ENCODE data around the gene KDF1.

KDF1 gene

DNA sequence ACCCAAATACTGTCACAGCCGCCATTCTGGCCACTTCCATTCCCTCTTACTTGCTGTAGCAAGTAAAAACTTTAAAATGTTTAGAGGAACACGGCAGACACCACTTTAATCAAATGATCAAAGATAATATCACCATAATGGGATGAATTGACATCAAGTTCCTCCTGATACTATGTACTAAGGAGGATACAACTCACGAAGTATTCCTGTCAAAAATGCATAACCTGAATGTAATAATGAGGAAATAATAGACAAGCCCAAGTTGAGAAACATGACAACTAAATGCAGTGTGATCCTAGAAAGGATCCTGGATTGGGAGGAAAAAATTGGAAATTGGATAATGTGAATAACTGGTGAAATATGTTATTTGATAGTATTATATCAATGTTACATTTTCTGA lies 3.9 kb downstream of the KDF1 start:
- Histone ChIP-seq H3K36me3 (ENCODE audit: control insufficient read depth in 4 of 4, insufficient read depth in 4 of 4, low read length in 3 of 4) (no peaks in the 10 kb centered on the region), H3K4me1 (ENCODE audit: control extremely low read depth in 1 of 4, control insufficient read depth in 4 of 4, insufficient read depth in 4 of 4, low read length in 3 of 4) (peaks cover 0 to 16% (median 12%) of the 10 kb centered on the region in 4 experiments), H3K27me3 (replicated peaks in 2 of 5; ENCODE audit: control insufficient read depth in 4 of 5, insufficient read depth in 5 of 5, low read length in 4 of 5) (peaks cover 6 to 45% (median 28%) of the 10 kb centered on the region in 5 experiments), H3K27ac (ENCODE audit: insufficient read depth in 1 of 2, low read depth in 1 of 2, low read length in 2 of 2, poor library complexity in 1 of 2, severe bottlenecking in 2 of 2) (no peak overlapping the region), H3K4me3 (ENCODE audit: control insufficient read depth in 1 of 7, extremely low read depth in 1 of 7, insufficient read depth in 4 of 7, low read depth in 2 of 7, low read length in 6 of 7) (no peak overlapping the region), H3K9me3 (ENCODE audit: control extremely low read depth in 1 of 5, control insufficient read depth in 4 of 5, insufficient read depth in 2 of 5, low read depth in 1 of 5, low read length in 4 of 5) (peaks cover 2 to 10% (median 6%) of the 10 kb centered on the region in 5 experiments)
- CTCF ChIA-PET, result interaction anchor here (1.8 kb wide), 1 partner anchor 10 kb away, joined by 5 read pairs; no protein-coding TSS in a partner anchor
- POLR2A ChIA-PET, result no interaction called here
- WGBS (ENCODE audit: insufficient coverage), result 100% methylated on average over 2 of the region's 3 CpGs
- DNase-seq, result no peak

DNA sequence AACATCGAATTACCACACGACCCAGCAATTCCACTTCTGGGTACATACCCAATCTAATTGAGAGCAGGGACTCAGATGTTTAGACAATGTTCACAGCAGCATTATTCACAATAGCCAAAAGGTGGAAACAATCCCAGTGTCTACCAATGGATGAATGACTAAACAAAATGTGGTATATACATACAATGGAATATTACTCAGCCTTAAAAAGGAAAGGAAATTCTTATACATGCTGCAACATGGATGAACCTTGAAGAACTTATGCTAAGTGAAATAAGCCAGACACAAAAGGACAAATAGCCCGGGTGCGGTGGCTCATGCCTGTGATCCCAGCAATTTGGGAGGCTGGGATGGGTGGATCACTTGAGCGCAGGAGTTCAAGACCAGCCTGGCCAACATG lies 6.9 kb downstream of the KDF1 start:
- peaks cover 0 to 17% (median 8%) of the 10 kb centered on the region in 5 experiments for H3K27me3 ChIP-seq (replicated peaks in 2 of 5; ENCODE audit: control insufficient read depth in 4 of 5, insufficient read depth in 5 of 5, low read length in 4 of 5)
- CTCF ChIA-PET, result no interaction called here

DNA sequence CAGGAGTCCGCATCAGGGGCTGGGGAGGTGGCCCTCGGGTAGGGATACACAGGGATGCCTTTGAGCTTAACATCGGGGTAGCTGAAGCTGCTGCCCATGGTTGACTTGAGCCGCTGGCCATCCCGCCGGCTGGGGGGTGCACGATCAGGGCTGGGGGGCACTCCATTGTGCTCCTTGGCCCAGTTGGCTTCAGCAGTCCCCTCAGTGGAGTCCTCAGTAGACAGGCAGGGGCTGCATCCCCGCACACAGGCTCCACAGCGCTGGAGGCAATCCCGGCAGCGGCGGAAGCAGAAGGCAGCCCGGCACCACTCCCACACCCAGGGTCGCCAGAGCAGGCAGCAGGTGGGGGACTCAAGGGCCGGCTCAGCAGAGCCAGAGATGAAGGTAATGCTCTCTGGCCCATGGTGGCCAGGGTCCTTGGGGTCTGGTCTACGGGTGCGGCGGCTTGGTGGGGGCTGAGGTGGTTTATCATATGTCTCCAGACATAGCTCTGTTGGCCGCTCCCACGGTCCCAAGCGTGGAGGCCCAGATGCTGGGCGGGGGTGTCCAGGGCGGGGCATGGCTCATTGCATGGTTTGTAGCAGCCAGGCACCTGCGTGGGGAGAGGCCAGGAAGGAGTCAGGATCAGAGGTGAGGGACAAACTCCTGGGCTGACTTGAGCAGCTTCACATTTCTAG lies 8.3 kb downstream of the KDF1 start:
- Histone ChIP-seq H3K9me3 (ENCODE audit: control extremely low read depth in 1 of 5, control insufficient read depth in 4 of 5, insufficient read depth in 2 of 5, low read depth in 1 of 5, low read length in 4 of 5) (peaks cover 2 to 10% (median 6%) of the 10 kb centered on the region in 5 experiments), H3K27ac (ENCODE audit: insufficient read depth in 1 of 2, low read depth in 1 of 2, low read length in 2 of 2, poor library complexity in 1 of 2, severe bottlenecking in 2 of 2) (no peak overlapping the region), H3K4me1 (ENCODE audit: control extremely low read depth in 1 of 4, control insufficient read depth in 4 of 4, insufficient read depth in 4 of 4, low read length in 3 of 4) (no peaks in the 10 kb centered on the region), H3K36me3 (ENCODE audit: control insufficient read depth in 4 of 4, insufficient read depth in 4 of 4, low read length in 3 of 4) (peaks cover 0 to 3% (median 3%) of the 10 kb centered on the region in 4 experiments), H3K27me3 (replicated peaks in 2 of 5; ENCODE audit: control insufficient read depth in 4 of 5, insufficient read depth in 5 of 5, low read length in 4 of 5) (peaks cover 0 to 7% (median 2%) of the 10 kb centered on the region in 5 experiments), H3K4me3 (ENCODE audit: control insufficient read depth in 1 of 7, extremely low read depth in 1 of 7, insufficient read depth in 4 of 7, low read depth in 2 of 7, low read length in 6 of 7) (no peak overlapping the region)
- POLR2A ChIA-PET, result no interaction called here
- DNase-seq, result no peak
- CTCF ChIA-PET, result interaction anchor here (0.6 kb wide), 1 partner anchor 8 kb away, joined by 3 read pairs; no protein-coding TSS in a partner anchor
- WGBS (ENCODE audit: insufficient coverage), result 93% methylated on average over 19 of the region's 24 CpGs

More for the DNA sequence above, 6.9 kb downstream of the KDF1 start:
- Histone ChIP-seq H3K4me3 (ENCODE audit: control insufficient read depth in 1 of 7, extremely low read depth in 1 of 7, insufficient read depth in 4 of 7, low read depth in 2 of 7, low read length in 6 of 7) (no peak overlapping the region), H3K27ac (ENCODE audit: insufficient read depth in 1 of 2, low read depth in 1 of 2, low read length in 2 of 2, poor library complexity in 1 of 2, severe bottlenecking in 2 of 2) (no peak overlapping the region), H3K9me3 (ENCODE audit: control extremely low read depth in 1 of 5, control insufficient read depth in 4 of 5, insufficient read depth in 2 of 5, low read depth in 1 of 5, low read length in 4 of 5) (peaks cover 2 to 10% (median 6%) of the 10 kb centered on the region in 5 experiments), H3K36me3 (ENCODE audit: control insufficient read depth in 4 of 4, insufficient read depth in 4 of 4, low read length in 3 of 4) (no peaks in the 10 kb centered on the region), H3K4me1 (ENCODE audit: control extremely low read depth in 1 of 4, control insufficient read depth in 4 of 4, insufficient read depth in 4 of 4, low read length in 3 of 4) (no peaks in the 10 kb centered on the region)
- POLR2A ChIA-PET, result no interaction called here
- no peak for DNase-seq
- 100% methylated on average over 4 of the region's 5 CpGs for WGBS (ENCODE audit: insufficient coverage)

DNA sequence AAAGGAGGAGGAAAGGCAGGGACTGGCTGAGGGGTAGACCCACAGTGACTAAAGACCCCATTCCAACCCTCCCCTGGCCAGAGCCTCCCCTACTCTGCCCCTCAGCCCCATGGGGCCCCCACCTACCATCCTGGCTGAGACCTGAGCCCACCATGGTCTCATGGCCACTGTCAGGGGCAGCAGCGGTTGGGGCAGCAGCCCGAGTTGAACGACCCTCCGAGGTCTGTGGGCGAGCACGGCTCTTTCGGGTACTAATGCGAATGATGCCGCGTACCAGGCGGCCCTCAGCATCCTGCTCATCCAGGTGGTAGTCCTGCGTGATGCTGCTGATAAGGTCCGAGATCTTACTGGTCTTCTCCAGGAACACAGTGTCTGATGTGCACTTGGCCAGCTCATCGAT lies 9.1 kb downstream of the KDF1 start:
- peaks cover under 1 to 5% (median 4%) of the 10 kb centered on the region in 5 experiments for H3K9me3 ChIP-seq (ENCODE audit: control extremely low read depth in 1 of 5, control insufficient read depth in 4 of 5, insufficient read depth in 2 of 5, low read depth in 1 of 5, low read length in 4 of 5)
- ChIA-PET CTCF (interaction anchor here (1.1 kb wide), 1 partner anchor 68 kb away, joined by 3 read pairs; no protein-coding TSS in a partner anchor), POLR2A (no interaction called here)
- peaks cover 0 to 10% (median 6%) of the 10 kb centered on the region in 4 experiments for H3K36me3 ChIP-seq (ENCODE audit: control insufficient read depth in 4 of 4, insufficient read depth in 4 of 4, low read length in 3 of 4)
- H3K27ac ChIP-seq (ENCODE audit: insufficient read depth in 1 of 2, low read depth in 1 of 2, low read length in 2 of 2, poor library complexity in 1 of 2, severe bottlenecking in 2 of 2), result no peak overlapping the region
- H3K4me1 ChIP-seq (ENCODE audit: control extremely low read depth in 1 of 4, control insufficient read depth in 4 of 4, insufficient read depth in 4 of 4, low read length in 3 of 4), result no peaks in the 10 kb centered on the region
- no peak overlapping the region for H3K4me3 ChIP-seq (ENCODE audit: control insufficient read depth in 1 of 7, extremely low read depth in 1 of 7, insufficient read depth in 4 of 7, low read depth in 2 of 7, low read length in 6 of 7)
- peaks cover 0 to 2% (median 0%) of the 10 kb centered on the region in 5 experiments for H3K27me3 ChIP-seq (replicated peaks in 2 of 5; ENCODE audit: control insufficient read depth in 4 of 5, insufficient read depth in 5 of 5, low read length in 4 of 5)
- no peak for DNase-seq
- WGBS (ENCODE audit: insufficient coverage), result 98% methylated on average over 14 of the region's 14 CpGs

DNA sequence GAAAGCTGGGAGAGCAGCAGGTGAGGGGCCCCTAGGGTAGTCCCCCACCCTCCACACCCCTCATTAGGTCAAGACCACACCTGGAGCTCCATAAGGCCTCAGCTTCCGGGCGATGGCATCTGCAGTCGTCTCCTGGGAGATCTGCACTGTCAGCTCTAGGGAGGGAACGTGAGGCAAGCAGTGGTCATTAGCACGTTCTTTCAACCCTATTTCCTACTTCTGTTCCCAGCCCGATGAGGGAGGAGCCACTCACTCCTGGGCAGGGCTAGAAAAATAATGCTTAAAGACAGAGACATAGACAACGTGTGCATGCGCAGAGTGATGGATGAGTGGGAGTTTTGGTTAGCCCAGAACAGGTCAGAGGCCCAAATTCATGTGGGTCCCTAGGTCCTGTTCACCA lies 9.7 kb downstream of the KDF1 start:
- Histone ChIP-seq H3K4me3 (ENCODE audit: control insufficient read depth in 1 of 7, extremely low read depth in 1 of 7, insufficient read depth in 4 of 7, low read depth in 2 of 7, low read length in 6 of 7) (no peak overlapping the region), H3K4me1 (ENCODE audit: control extremely low read depth in 1 of 4, control insufficient read depth in 4 of 4, insufficient read depth in 4 of 4, low read length in 3 of 4) (no peaks in the 10 kb centered on the region), H3K27ac (ENCODE audit: insufficient read depth in 1 of 2, low read depth in 1 of 2, low read length in 2 of 2, poor library complexity in 1 of 2, severe bottlenecking in 2 of 2) (no peak overlapping the region), H3K9me3 (ENCODE audit: control extremely low read depth in 1 of 5, control insufficient read depth in 4 of 5, insufficient read depth in 2 of 5, low read depth in 1 of 5, low read length in 4 of 5) (no peaks in the 10 kb centered on the region), H3K36me3 (ENCODE audit: control insufficient read depth in 4 of 4, insufficient read depth in 4 of 4, low read length in 3 of 4) (peaks cover 0 to 16% (median 11%) of the 10 kb centered on the region in 4 experiments), H3K27me3 (replicated peaks in 2 of 5; ENCODE audit: control insufficient read depth in 4 of 5, insufficient read depth in 5 of 5, low read length in 4 of 5) (no peaks in the 10 kb centered on the region)
- ChIA-PET CTCF (interaction anchor here (0.8 to 1.1 kb wide), 2 partner anchors 12 to 68 kb away, joined by 3 read pairs; no protein-coding TSS in a partner anchor), POLR2A (interaction anchor here (0.6 kb wide), 1 partner anchor 418 kb away, joined by 3 read pairs; no protein-coding TSS in a partner anchor)
- WGBS (ENCODE audit: insufficient coverage), result 87% methylated on average over 8 of the region's 8 CpGs
- no peak for DNase-seq

- no peak for DNase-seq
- H3K27me3 ChIP-seq (replicated peaks in 2 of 5; ENCODE audit: control insufficient read depth in 4 of 5, insufficient read depth in 5 of 5, low read length in 4 of 5), result no peaks in the 10 kb centered on the region
- H3K36me3 ChIP-seq (ENCODE audit: control insufficient read depth in 4 of 4, insufficient read depth in 4 of 4, low read length in 3 of 4), result peaks cover 0 to 22% (median 16%) of the 10 kb centered on the region in 4 experiments
- H3K27ac ChIP-seq (ENCODE audit: insufficient read depth in 1 of 2, low read depth in 1 of 2, low read length in 2 of 2, poor library complexity in 1 of 2, severe bottlenecking in 2 of 2), result no peak overlapping the region
- no peaks in the 10 kb centered on the region for H3K4me1 ChIP-seq (ENCODE audit: control extremely low read depth in 1 of 4, control insufficient read depth in 4 of 4, insufficient read depth in 4 of 4, low read length in 3 of 4)
- no peaks in the 10 kb centered on the region for H3K9me3 ChIP-seq (ENCODE audit: control extremely low read depth in 1 of 5, control insufficient read depth in 4 of 5, insufficient read depth in 2 of 5, low read depth in 1 of 5, low read length in 4 of 5)
- WGBS (ENCODE audit: insufficient coverage), result 86% methylated on average over 1 of the region's 3 CpGs
- ChIA-PET POLR2A (no interaction called here), CTCF (interaction anchor here (0.8 kb wide), 1 partner anchor 13 kb away, joined by 3 read pairs; no protein-coding TSS in a partner anchor)
- H3K4me3 ChIP-seq (ENCODE audit: control insufficient read depth in 1 of 7, extremely low read depth in 1 of 7, insufficient read depth in 4 of 7, low read depth in 2 of 7, low read length in 6 of 7), result no peak overlapping the region
Observed at GRCh38 chr1:26949926-26950319, 10.3 kb downstream of the KDF1 start.

- ChIA-PET POLR2A (no interaction called here), CTCF (interaction anchor here (0.5 kb wide), 1 partner anchor 326 kb away, joined by 3 read pairs; no protein-coding TSS in a partner anchor)
- DNase-seq, result no peak
- Histone ChIP-seq H3K9me3 (ENCODE audit: control extremely low read depth in 1 of 5, control insufficient read depth in 4 of 5, insufficient read depth in 2 of 5, low read depth in 1 of 5, low read length in 4 of 5) (no peaks in the 10 kb centered on the region), H3K4me1 (ENCODE audit: control extremely low read depth in 1 of 4, control insufficient read depth in 4 of 4, insufficient read depth in 4 of 4, low read length in 3 of 4) (no peaks in the 10 kb centered on the region), H3K36me3 (ENCODE audit: control insufficient read depth in 4 of 4, insufficient read depth in 4 of 4, low read length in 3 of 4) (peaks cover 0 to 24% (median 17%) of the 10 kb centered on the region in 4 experiments), H3K4me3 (ENCODE audit: control insufficient read depth in 1 of 7, extremely low read depth in 1 of 7, insufficient read depth in 4 of 7, low read depth in 2 of 7, low read length in 6 of 7) (no peak overlapping the region), H3K27me3 (replicated peaks in 2 of 5; ENCODE audit: control insufficient read depth in 4 of 5, insufficient read depth in 5 of 5, low read length in 4 of 5) (no peaks in the 10 kb centered on the region), H3K27ac (ENCODE audit: insufficient read depth in 1 of 2, low read depth in 1 of 2, low read length in 2 of 2, poor library complexity in 1 of 2, severe bottlenecking in 2 of 2) (no peak overlapping the region)
- no CpG with 5 or more reads among the region's 1 CpG for WGBS (ENCODE audit: insufficient coverage)
Observed at GRCh38 chr1:26949266-26949925, 10.9 kb downstream of the KDF1 start.
